Muscle of leg (tissue), 11 donors: ENCODE measurements around the gene SGK1. TPM values are rescaled to one million over a fixed set of nuclear protein-coding genes. Genes with fewer than 3 reads are reported as not detected.
"Not testable (repeated sequence)": the region's sequence is repeated elsewhere in the genome, so short reads cannot be mapped to it uniquely, and the experiment has no call there.

Source experiments
- DNase-seq: peaks from one replicate; pipeline ENCODE4 v3.0.0; 2013
- H3K27ac ChIP-seq: one replicate; pipeline ENCODE4 v1.5.1; 2013; ENCODE audit warnings: mild to moderate bottlenecking, low read length, control low read depth
- H3K27me3 ChIP-seq: one replicate; pipeline ENCODE4 v1.6.1; 2013; ENCODE audit warnings: low read length; ENCODE audit not compliant: control insufficient read depth, insufficient read depth
- H3K36me3 ChIP-seq: one replicate; pipeline ENCODE4 v1.6.1; 2013; ENCODE audit warnings: low read length; ENCODE audit not compliant: control insufficient read depth, insufficient read depth
- H3K4me1 ChIP-seq: one replicate; pipeline ENCODE4 v1.6.1; 2013; ENCODE audit warnings: low read length; ENCODE audit not compliant: control insufficient read depth, insufficient read depth
- H3K4me3 ChIP-seq: one replicate; pipeline ENCODE4 v1.5.1; 2013; ENCODE audit warnings: low read length, control low read depth
- H3K9me3 ChIP-seq: replicated peaks from 2 replicates; pipeline ENCODE4 v1.6.1; 2013; ENCODE audit warnings: low read depth, low read length; ENCODE audit not compliant: control insufficient read depth
- WGBS: methylation state at CpG from one replicate; pipeline ENCODE4 v1.1.5; 2013; ENCODE audit warnings: missing lambda C conversion rate; ENCODE audit not compliant: insufficient coverage; 5-methylcytosine and 5-hydroxymethylcytosine counted together
- polyA plus RNA-seq, 8 donors: library from polyadenylated mRNA; unstranded; fragments of 120-200 nt; gene quantifications; one replicate each; pipeline versions ENCODE4 v1.2.1 to v1.2.3, GENCODE V29; 2013; ENCODE audit warnings: inconsistent platforms in 1 of 8, low replicate concordance in 1 of 8; ENCODE audit not compliant: insufficient read length in 8 of 8, insufficient read depth in 1 of 8
- total RNA-seq: library from RNA; stranded (reverse); fragments of 120-200 nt; gene quantifications from one replicate; pipeline ENCODE4 v1.2.4, GENCODE V29; 2013

SGK1 gene
- total and polyA plus RNA-seq, 9 donors: 17.4 to 32.2 (median 19.4) TPM

DNA sequence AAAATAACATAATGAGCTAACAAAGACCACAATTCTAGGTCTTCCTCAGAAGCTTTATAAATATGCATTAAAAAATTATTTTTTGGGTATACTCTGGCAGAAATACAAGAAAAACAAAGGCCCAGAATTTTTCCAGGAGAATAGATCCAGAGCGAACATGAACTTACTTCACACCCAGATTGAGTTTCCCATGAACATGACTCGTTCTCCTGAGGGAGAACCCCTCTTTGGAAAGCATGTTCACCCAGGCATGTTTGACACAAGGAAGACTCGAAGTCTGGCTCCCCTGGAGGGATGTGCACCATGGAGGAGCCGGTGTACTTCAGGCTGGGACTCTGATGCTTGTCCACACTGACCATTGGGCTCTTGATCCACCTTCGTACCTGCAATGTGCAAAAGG lies 56.1 kb downstream of the SGK1 start:
- Histone ChIP-seq H3K36me3 (no peaks in the 10 kb centered on the region), H3K9me3 (no peaks in the 10 kb centered on the region), H3K4me3 (no peak overlapping the region), H3K4me1 (no peaks in the 10 kb centered on the region), H3K27ac (no peak overlapping the region), H3K27me3 (no peaks in the 10 kb centered on the region)
- 73% methylated on average over 5 of the region's 5 CpGs for WGBS
- no peak for DNase-seq

DNA sequence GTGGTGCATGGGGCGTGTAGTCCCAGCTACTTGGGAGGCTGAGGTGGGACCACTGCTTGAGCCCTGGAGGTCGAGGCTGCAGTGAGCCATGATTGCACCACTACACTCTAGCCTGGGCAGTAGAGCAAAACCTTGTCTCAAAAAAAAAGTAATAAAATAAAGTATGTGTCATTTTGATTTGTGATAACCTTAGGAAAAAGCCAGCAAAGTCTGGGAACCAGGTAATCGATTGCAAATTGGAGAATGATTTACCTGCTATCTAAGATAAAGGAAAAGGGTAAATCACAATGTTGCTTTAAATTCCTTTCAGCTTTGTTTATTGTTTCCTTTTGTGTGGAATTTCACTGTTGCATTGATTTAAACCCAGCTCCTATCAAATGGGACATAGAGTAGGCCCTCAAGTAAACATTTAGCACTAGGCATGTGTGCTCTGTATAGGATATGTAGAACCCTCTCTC lies 59.0 kb downstream of the SGK1 start:
- H3K27me3 ChIP-seq: no peaks in the 10 kb centered on the region
- DNase-seq: no peak
- H3K4me3 ChIP-seq: no peak overlapping the region
- no peaks in the 10 kb centered on the region for H3K36me3 ChIP-seq
- H3K27ac ChIP-seq: no peak overlapping the region
- no peaks in the 10 kb centered on the region for H3K9me3 ChIP-seq
- no CpG with 5 or more reads among the region's 3 CpGs for WGBS
- H3K4me1 ChIP-seq: peaks cover under 1% of the 10 kb centered on the region

DNA sequence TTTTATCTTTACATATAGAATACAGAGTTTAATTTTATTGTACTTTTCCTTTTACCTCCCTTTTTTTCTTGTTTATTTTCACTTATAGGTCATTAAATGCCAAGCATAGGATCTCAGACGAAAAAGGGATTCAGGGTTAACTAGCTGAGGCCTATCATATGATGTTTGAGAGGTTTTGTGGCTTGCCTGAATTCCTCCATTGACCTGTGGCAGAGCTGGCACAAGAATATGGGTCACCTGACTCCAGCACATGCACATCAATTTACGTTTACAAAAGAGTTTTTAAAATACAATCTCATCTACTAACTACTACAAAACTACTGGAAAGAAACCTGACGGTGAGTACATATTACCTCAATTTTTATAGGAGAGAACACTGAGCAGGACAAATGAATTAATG lies 60.4 kb downstream of the SGK1 start:
- H3K36me3 ChIP-seq: no peaks in the 10 kb centered on the region
- H3K4me1 ChIP-seq: peaks cover 6% of the 10 kb centered on the region
- H3K27ac ChIP-seq: no peak overlapping the region
- no peak overlapping the region for H3K4me3 ChIP-seq
- no peaks in the 10 kb centered on the region for H3K9me3 ChIP-seq
- WGBS: no CpG with 5 or more reads among the region's 3 CpGs
- no peaks in the 10 kb centered on the region for H3K27me3 ChIP-seq
- DNase-seq: no peak

DNA sequence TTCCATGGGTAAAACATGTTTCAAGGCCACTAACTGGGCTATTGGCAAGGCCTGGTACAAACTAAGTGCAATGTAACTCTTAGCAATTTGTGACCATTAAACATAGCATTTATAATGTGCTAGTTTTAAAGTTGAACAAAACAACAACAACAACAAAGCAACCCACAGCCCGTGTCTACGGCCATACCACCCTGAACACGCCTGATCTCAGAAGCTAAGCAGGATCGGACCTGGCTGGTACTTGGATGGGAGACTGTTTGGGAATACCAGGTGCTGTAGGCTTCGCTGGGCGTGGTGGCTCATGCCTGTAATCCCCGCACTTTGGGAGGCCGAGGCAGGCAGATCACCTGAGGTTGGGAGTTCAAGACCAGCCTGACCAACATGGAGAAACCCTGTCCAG lies 61.0 kb downstream of the SGK1 start:
- Histone ChIP-seq H3K4me3 (no peak overlapping the region), H3K4me1 (peaks cover 8% of the 10 kb centered on the region), H3K36me3 (no peaks in the 10 kb centered on the region), H3K27ac (no peak overlapping the region), H3K9me3 (no peaks in the 10 kb centered on the region), H3K27me3 (no peaks in the 10 kb centered on the region)
- WGBS: 97% methylated on average over 8 of the region's 8 CpGs
- DNase-seq: no peak

DNA sequence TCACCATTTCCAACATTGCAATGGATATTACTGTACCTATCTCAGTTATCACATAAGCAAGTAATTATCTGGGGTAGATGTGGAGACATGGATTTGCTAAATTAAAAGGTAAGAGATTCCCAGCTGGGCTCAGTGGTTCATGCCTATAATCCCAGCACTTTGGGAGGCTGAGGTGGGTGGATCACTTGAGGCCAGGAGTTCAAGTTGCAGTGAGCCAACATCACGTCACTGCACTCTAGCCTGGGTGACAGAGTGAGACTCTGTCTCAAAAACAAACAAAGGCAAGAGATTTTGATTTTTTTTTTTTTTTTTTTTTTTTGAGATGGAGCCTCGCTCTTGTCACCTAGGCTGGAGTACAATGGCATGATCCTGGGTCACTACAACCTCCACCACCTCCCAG lies 62.6 kb downstream of the SGK1 start:
- not testable (repeated sequence) for H3K4me3 ChIP-seq, H3K27ac ChIP-seq, H3K36me3 ChIP-seq, H3K9me3 ChIP-seq, H3K27me3 ChIP-seq, DNase-seq
- peaks cover 11% of the 10 kb centered on the region for H3K4me1 ChIP-seq
- no CpG with 5 or more reads among the region's 2 CpGs for WGBS

DNA sequence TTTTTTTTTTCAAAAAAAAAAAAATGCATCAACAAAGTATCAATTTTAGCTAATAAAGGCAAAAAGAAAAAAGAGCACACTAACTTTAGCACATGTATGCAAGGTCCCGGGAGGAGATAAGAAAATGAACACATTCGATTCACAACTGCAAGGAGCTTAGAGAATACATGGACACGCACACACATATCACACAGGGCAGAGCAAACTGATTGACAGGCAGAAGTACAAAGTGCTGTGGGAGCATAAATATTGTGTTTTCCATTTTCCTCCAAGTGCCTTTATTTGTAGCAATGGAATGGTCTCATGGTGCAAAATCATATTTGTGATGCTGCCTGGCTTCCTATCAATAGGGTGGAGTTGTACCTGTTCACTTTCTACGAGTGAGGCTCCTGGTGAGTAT lies 63.8 kb downstream of the SGK1 start:
- no peak for DNase-seq
- H3K27ac ChIP-seq: no peak overlapping the region
- no peak overlapping the region for H3K4me3 ChIP-seq
- no peaks in the 10 kb centered on the region for H3K36me3 ChIP-seq
- whole genome bisulfite sequencing: no CpG with 5 or more reads among the region's 4 CpGs
- H3K27me3 ChIP-seq: no peaks in the 10 kb centered on the region
- peaks cover 17% of the 10 kb centered on the region for H3K4me1 ChIP-seq
- no peaks in the 10 kb centered on the region for H3K9me3 ChIP-seq

DNA sequence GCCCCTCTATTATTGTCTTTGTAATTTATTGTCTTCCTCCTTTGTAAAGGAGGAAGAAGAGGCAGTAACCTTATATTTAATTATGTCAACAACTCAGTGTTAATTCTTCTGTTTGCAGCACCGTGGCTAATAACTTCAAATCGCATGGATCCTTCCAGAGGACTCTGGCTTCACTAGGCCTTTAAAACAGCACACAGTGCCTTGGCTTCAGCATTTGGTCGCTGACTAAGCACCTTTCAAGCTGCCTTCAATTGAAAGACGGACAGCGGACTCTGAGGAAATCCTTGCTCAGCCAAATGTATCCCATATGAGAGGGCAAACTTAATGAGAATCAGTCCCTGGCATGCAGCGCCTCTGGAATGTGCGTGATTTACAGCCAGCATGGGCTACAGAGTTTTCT lies 64.2 kb downstream of the SGK1 start:
- Histone ChIP-seq H3K4me1 (peaks cover 17% of the 10 kb centered on the region), H3K27me3 (no peaks in the 10 kb centered on the region), H3K4me3 (no peak overlapping the region), H3K27ac (no peak overlapping the region), H3K9me3 (no peaks in the 10 kb centered on the region), H3K36me3 (no peaks in the 10 kb centered on the region)
- 35% methylated on average over 7 of the region's 7 CpGs for WGBS
- peak; percentile 84 for DNase-seq

DNA sequence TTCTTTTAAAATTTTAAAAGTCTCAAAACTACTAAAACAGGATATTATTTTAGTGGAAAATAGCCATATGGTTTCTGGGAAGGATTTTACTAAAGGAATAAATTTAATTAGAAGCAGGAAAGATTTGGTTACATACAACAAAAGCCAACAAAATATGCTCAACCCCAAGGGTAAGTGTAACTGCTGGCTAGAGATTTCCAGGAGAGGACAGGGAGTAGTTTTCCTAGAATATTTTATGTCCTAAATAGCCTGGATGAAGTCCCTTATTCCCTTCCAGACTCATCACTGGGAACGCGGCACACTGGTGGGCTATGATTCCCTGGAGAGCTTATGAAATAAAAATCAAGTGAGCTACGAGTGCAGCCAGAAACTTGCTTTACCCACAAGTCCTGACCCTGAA lies 66.6 kb downstream of the SGK1 start:
- Histone ChIP-seq H3K4me3 (no peak overlapping the region), H3K36me3 (no peaks in the 10 kb centered on the region), H3K9me3 (no peaks in the 10 kb centered on the region), H3K27me3 (no peaks in the 10 kb centered on the region), H3K27ac (peak overlapping the region; percentile 31), H3K4me1 (peaks cover 24% of the 10 kb centered on the region)
- DNase-seq: peak; percentile 76
- no CpG with 5 or more reads among the region's 3 CpGs for WGBS

DNA sequence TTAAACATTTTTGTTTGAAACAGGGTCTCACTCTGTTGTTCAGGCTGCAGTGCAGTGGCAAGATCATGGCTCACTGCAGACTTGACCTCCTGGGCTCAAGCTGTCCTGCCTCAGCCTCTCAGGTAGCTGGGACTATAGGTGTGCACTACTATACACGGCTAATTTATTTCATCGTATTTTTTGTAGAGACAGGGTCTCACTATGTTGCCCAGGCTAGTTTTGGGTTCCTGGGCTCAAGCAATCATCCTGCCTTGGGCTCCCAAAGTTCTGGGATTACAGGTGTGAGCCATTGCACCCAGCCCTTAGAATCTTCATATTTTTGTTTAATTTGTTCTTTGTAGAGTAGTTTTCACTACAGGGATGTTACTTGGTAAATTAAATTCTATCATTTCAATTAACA lies 67.1 kb downstream of the SGK1 start:
- no peak for DNase-seq
- Histone ChIP-seq H3K9me3 (no peaks in the 10 kb centered on the region), H3K27me3 (no peaks in the 10 kb centered on the region), H3K4me1 (peaks cover 24% of the 10 kb centered on the region), H3K4me3 (no peak overlapping the region), H3K36me3 (no peaks in the 10 kb centered on the region), H3K27ac (no peak overlapping the region)
- WGBS: 100% methylated on average over 1 of the region's 2 CpGs

DNA sequence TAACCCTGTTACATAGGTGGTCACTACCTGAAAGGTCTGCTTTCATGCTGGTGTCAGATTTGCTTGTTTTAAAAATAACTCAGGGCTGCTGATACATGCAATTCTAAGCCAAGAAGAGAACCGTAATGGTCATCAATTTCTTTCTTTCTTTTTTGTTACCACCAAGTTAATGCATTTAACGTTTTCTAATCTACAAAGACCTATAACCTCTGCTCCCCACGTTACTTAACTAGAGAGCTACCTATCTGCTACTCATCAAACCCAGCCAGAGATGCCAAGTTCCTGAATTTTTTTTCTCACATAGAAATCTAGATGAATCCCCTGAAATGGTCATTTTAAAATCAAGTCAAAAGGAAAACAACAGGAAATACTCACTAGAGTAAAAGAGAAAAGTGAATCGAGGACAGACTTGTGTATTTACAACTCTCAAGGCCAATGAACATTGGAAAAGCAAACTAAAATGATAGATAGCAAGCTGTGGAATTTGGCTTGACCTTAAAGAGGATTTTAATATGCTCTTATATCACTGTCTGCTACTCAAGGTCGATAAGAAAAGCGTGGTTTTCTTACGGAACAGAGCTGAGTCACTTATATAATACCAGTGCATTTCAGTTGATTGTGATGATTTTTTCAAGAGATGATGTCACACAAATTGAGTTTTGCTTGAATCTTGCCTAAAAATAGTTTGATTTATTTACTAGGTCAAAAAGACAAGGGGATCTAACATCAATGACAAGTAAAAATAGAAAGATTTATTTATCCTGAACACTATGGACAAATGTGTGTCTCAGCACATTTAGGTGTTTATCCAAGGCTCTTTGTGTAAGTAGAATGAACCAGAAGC lies 67.9 kb downstream of the SGK1 start:
- Histone ChIP-seq H3K9me3 (no peaks in the 10 kb centered on the region), H3K4me3 (no peak overlapping the region), H3K27me3 (no peaks in the 10 kb centered on the region), H3K4me1 (peaks cover 24% of the 10 kb centered on the region), H3K36me3 (no peaks in the 10 kb centered on the region), H3K27ac (no peak overlapping the region)
- no peak for DNase-seq
- WGBS: 55% methylated on average over 4 of the region's 7 CpGs
